Stimulated activated CD8-positive, alpha-beta memory T cell treated with anti-CD3 and anti-CD28 coated beads, Interleukin-2, amount 100 ng/mL, for 48 hours (primary cell): Measurements from ENCODE around the gene RAB1B.
A peak's percentile ranks its signal among the peaks of the same experiment; 100 is the strongest.
"Not testable (repeated sequence)": the region's sequence is repeated elsewhere in the genome, so short reads cannot be mapped to it uniquely, and the experiment has no call there.

ENCODE experiments used
- DNase-seq, 2 donors: peaks; one replicate each; pipeline ENCODE4 v3.0.0-alpha.2; 2020; ENCODE audit warnings: low read depth in 2 of 2

The RAB1B gene

GRCh38 chr11:66299186-66299585 is 30.7 kb downstream of the RAB1B start:
- no peak for DNase-seq

DNA sequence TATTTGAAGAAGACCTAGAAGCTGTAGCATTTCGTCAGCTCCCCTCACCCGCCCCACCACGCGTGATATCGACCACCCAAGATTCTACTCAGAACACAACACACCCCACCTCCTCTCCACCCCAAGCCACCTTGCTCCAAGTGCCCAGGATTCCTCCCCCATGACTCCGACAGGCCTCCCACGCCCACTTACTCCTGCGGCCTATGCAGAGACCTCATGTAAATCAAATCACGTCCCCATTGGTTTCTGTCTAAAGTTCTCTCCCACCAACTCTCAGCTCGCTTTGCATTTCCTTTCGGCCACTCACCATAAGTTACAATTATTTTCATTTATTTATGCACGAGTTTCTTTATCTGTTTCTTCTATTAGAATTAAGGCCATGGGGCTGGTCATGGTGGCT is 34.2 kb downstream of the RAB1B start:
- no peak for DNase-seq

GRCh38 chr11:66309475-66309874 is 41.0 kb downstream of the RAB1B start:
- DNase-seq: no peak

DNA sequence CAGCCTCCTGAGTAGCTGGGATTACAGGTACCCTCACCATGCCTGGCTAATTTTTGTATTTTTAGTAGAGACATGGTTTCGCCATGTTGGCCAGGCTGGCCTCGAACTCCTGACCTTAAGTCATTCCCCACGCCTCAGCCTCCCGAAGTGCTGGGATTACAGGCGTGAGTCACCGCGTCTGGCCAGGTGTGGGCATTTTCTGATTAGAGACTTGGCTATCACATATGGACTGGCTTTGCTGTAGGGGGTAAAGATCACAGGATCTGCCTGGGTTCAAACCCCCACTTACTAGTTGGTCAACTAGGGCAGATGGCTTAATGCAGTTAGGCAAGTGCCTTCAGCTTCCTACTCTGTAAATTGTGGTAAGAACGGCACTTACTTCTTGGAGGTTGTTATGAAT is 41.9 kb downstream of the RAB1B start:
- no peak for DNase-seq

DNA sequence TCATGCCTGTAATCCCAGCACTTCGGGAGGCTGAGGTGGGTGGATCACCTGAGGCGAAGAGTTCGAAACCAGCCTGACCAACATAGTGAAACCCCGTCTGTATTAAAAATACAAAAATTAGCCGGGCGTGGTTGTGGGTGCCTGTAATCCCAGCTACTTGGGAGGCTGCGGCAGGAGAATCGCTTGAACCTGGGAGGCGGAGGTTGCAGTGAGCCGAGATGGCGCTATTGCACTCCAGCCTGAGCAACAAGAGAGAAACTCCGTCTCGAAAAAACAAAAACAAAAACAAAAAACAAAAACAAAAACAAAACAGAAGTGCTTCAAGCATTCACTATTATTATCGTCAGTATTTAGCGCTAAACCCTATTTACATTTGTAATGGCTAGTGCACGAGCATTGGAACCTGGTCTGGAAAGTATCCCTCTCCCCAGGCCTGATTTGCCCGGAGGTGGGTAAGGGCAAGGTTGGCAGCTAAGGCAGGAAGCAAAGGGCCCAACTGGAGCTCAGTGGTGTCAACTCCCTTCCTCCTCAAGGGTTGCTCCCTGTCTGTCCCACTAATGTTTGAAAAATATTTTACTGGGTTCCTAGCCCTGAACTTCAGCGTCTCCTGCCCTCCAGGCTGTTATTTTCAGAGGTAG is 42.5 kb downstream of the RAB1B start:
- DNase-seq: not testable (repeated sequence)

GRCh38 chr11:66311470-66311964 is 43.1 kb downstream of the RAB1B start:
- no peak for DNase-seq

- DNase-seq: peak; percentile 94 to 96
Observed at GRCh38 chr11:66311965-66312548, 43.6 kb downstream of the RAB1B start.

DNA sequence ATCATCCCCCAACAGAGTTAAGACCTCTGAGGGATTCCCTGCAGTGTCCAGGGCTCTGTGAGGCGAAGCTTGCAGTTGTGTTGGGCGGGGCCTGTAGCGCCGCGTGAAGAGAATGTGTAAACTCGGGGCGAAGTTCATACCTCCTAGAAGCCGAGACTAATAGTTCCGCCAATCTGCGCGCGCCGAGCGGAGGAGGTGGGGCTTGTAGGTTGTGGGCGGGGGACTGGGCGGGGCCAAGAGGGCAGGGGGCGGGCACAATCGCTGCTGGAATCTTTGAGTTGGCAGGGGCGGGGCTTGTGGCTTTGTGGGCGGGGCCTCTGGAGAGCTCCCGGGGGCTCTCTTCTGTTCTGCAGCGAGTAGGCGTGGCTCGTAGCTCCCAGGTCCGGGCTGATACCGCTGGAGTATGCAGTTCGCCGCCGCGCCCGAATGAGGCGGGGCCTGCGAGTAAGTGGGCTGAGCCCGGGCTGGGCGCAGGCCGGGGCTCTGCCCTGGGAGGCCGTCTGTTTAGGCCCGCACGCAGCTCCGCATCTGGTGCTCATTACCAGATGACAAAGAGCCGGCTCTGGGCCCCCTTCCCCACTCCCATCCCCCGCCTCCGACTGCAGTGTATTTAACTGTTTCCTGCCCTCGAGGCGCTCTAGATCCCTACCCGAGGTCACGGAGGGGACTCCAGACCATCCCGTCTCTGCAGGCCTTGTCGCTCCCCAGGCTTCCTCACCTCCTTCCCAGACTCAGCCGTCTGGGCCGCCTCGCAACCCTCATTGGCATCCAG is 44.3 kb downstream of the RAB1B start:
- peak; percentile 90 to 95 for DNase-seq

DNA sequence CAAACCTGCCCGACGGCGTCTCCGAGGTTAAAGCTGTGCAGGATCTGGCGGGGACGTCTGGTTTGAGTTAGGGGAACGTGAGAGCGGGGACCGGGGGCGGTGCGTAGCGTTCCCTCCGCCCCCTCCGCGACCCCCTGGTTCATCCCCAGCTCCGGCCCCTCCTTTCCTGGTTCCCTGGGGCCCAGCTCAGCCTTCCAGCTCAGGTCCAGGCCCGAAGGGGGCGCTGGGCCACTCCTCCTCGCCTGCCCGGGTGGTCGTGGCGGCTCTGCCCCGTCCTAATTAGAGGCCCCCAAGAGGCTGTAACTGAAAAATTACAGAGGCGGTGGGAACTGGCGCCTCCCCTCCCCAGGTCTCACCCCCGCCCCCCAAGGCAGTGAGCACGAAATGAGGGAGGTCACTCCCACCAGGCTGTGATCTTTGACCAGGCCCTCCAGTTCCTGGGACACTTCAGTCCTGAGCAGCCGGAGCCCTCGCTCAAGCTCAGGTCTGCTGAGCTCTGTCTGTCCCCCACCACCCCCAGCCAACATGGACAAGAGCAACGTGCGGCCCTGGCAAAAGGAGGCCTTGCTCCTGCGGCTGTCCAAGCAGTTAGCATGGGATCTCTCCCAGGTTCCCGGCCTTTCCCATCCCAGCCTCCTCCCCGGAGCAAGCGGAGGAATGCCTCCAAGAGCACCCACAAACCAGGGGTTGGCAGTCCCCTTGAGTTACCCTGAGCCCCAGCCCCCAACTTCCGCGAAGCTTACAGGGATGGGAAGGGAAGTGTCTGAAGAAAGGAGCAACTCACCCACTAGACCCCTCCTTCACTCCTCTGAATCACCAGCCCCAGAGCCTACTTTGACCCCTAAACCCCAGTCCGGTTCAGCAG is 45.1 kb downstream of the RAB1B start:
- no peak for DNase-seq

DNA sequence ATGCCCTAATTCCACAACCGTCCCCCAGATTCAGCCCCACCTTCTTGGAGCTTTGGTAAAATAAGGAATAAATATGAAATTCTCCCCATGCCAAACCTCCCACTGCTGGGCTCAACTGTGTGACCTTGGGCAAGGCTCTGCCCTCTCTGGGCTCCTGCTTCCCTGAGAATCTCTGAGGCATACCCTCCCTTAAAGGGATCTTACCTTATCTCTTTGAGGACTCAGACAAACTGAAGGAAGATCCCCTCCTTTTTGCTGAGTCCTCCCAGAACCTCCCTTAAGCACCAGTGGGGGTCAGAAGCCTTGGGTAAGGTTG is 45.7 kb downstream of the RAB1B start:
- no peak for DNase-seq

DNA sequence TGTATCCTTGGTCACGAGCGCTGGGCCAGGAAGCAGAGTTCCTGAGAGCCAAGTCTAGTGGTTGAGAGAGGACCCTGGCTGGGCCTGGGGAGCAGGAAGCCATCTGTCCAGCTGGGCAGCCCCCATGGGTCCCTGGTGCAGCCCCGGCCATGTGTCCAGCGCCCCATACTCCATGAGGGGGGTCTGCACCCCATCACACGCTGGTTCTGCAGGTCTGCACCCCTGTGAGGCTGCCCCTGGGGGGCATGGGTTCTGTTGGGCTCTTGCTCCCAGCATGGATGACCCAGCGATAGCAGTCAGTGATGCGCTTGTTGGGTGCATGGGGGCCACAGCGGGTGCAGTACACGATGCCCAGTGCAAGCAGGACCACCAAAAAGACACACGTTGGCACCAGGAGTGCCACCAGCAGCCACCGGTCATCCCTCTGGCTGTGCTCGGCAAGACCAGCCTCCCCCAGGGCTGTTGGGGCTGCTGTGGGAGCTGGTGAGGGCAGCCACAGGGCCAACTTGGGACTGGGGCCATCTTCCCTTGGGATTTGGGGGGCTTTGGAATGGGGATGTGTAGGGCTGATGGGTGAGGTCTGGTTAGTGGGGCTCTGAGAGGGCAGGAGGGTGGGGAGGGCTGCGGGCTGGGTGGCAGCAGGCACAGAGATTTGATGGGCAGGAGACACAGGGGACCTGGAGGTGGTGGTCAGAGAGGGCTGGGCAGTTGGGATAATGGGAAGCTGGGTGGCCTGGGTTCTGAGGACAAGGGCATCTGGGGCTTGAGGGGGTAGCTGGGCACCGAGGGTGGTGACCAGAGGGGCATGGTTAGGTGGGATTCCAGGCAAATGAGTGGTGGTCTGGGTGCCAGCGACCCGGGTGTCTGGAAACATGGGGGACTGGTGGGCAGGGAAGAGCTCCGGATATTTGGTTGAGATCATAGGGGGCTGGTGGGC is 46.4 kb downstream of the RAB1B start:
- DNase-seq: no peak

DNA sequence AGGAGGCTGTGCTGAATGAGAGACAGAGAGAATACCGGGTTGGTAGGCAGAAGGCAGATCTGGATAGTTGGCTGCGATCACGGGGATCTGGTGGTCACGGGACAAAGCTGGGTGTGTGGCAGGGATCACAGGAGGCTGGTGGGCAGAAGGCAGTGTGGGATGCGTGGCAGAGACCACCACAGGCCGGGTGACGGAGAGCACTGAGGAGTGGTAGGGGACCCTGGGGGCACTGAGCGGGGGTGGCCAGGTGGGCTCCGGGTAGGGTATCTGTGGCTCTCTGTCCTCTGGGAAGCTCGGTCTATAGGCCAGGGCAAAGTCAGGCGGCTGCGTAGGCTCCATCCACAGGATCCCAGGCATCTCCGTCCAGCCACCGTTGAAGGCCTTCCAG is 47.1 kb downstream of the RAB1B start:
- no peak for DNase-seq

DNA sequence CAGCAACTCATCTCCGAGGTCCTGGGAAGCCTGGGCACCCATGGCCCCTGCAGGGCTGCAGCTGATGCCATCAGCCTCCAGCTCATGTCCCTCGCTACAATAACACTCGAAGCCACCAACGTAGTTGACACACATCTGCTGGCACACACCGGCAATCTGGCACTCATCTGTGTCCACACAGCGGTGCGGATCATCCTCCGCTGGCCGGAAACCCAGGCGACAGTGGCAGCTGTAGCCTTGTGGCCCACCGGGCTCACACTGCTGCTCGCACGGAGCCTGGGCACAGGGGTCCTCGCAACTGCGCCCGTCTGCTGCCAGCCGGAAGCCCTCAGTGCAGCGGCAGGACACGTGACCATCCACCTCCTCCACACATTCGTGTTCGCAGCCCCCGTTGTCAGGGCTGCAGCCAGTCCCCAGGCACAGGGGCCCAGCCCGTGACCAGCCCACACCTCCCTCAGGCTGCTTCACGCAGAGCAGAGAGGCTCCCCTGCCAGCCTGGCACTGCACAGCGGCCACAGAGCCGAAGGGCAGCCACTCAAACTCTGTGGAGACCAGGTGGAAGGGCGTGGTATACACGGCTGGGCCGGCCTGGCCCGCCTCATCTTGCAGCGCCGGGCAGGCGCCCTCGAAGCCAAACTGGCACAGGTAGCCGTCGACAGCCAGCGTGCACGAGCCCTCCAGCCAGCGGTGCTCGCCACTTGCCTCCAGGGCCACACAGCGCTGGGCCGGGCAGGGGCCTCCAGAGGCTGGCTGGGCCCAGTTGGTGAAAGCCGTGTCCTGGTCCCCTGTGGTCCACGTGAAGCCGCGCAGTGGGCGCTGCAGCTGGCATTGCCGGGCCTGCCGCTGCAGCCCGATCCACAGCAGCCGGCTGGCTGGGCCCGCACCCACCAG is 47.7 kb downstream of the RAB1B start:
- DNase-seq: no peak

DNA sequence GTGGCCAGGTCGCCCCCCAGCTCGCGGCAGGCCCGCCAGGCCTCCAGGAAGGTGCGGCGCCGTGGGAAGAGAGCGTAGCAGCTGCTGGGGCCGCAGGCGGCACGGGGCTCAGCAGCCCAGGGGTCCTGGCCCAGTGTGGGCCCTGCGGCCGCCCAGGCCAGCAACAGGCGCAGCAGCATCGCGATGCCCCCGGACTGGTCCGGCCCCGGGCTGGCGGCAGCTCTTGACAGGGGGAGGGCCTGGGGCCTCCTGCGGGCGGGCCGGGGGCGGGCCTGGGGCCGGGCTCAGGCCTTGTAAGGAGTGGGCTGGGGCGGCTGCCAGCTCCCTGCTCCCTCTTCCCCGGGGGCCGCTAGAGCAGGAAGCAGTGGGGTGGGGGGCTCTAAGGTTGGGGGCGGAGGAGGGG is 48.4 kb downstream of the RAB1B start, which contains the start of gene CD248:
Gene CD248 (minus strand): TSS at position 196 of the 403 bp plus-strand sequence. CDS start 17 bp downstream, at position 179.
- DNase-seq: no peak

GRCh38 chr11:66317322-66317722 is 48.9 kb downstream of the RAB1B start:
- DNase-seq: peak in 1 of 2 donors; percentile 44

DNA sequence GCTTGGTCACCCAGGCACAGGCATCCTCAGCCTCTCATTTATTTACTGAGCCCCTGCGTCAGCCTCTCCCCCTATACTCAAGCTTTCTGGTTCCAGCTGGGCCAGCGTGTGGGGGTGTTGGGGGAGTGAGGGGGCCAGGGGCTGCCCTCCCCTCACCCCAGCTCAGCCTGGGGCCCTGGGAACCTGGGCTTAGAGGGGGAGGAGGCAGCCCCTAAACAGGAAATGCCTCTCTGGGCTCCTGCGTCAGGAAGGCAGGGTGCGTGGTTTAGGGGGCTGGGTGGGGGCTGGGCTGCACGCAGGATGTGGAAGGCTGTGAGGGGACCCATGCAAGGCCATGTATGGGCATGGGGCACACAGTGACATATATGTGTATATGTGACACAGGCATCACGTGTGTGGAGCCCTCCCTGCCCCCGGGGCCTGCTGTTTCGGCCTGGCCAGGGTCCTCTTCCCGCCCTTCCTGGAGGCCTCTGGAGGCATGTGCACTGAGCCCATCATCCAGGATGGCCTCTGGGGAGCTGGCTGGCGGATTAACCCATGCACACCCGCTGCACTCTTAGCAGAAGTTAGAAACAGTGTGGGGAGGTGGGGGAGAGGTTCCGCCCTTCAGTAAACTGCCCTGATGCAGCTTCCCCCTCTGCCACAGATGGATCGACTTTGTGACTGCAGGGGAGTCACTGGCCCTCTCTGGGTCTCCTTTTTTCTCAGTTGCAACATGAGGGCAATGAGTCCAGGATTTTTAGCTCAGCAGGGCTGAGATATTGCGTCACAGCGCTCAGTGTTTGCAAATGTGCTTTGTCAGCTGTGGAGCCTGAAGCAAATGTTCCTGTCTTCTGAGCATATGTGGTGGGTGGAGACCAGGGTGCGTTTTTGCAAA is 49.5 kb downstream of the RAB1B start:
- peak in 1 of 2 donors; percentile 56 for DNase-seq

- no peak for DNase-seq
Observed at GRCh38 chr11:66318600-66318970, 50.1 kb downstream of the RAB1B start.

DNA sequence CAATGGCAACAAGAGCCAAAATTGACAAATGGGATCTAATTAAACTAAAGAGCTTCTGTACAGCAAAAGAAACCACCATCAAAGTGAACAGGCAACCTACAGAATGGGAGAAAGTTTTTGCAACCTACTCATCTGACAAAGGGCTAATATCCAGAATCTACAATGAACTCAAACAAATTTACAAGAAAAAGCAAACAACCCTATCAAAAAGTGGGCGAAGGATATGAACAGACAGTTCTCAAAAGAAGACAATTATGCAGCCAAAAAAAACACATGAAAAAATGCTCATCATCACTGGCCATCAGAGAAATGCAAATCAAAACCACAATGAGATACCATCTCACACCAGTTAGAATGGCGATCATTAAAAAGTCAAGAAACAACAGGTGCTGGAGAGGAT is 51.9 kb downstream of the RAB1B start:
- not testable (repeated sequence) for DNase-seq

GRCh38 chr11:66320748-66321147 is 52.3 kb downstream of the RAB1B start:
- not testable (repeated sequence) for DNase-seq
